Measurements from ENCODE around the gene RHBDF1. TPM values are rescaled to one million over a fixed set of nuclear protein-coding genes. Genes with fewer than 3 reads are reported as not detected.

RHBDF1 gene
- total and polyA plus RNA-seq, 2 experiments from 2014 or later: 41.5 to 73.6 TPM

- H3K9me2 ChIP-seq (replicated peaks; ENCODE audit: insufficient read depth): no peaks in the 10 kb centered on the region
- no peak for DNase-seq (ENCODE audit: low spot score)
- H3K36me3 ChIP-seq (replicated peaks; ENCODE audit: insufficient read depth, low read depth): no peaks in the 10 kb centered on the region
- no peak overlapping the region for H3K27ac ChIP-seq
- H3K4me1 ChIP-seq (ENCODE audit: insufficient read depth): no peaks in the 10 kb centered on the region
- 93% methylated on average over 5 of the region's 5 CpGs for WGBS (ENCODE audit: low lambda C conversion rate, missing lambda C conversion rate)
- TF ChIP-seq EZH2 (IDR thresholded peaks at IDR 0.05; ENCODE audit: borderline replicate concordance): no peak
- no peak for TF ChIP-seq EZH2phosphoT487 (IDR thresholded peaks at IDR 0.05; ENCODE audit: low read depth, severe bottlenecking, unreplicated experiment)
- no peak for TF ChIP-seq CTCF (IDR thresholded peaks at IDR 0.05; ENCODE audit: poor library complexity)
- H3K9me3 ChIP-seq (ENCODE audit: low read depth): no peaks in the 10 kb centered on the region
- H4K20me1 ChIP-seq (ENCODE audit: insufficient read depth, poor library complexity, severe bottlenecking): no peaks in the 10 kb centered on the region
- H2AFZ ChIP-seq: no peak overlapping the region
- no peaks in the 10 kb centered on the region for H3K79me2 ChIP-seq
- H3K27me3 ChIP-seq: no peaks in the 10 kb centered on the region
- H3K4me2 ChIP-seq: no peak overlapping the region
- H3K4me3 ChIP-seq: no peak overlapping the region
These were observed 31.9 kb upstream of the RHBDF1 start for GRCh38 chr16:104355-104754.

GRCh38 chr16:102060-102855, 29.8 kb upstream of the RHBDF1 start:
- WGBS (ENCODE audit: low lambda C conversion rate, missing lambda C conversion rate): 93% methylated on average over 19 of the region's 19 CpGs
- Histone ChIP-seq H3K36me3 (replicated peaks; ENCODE audit: insufficient read depth, low read depth) (no peaks in the 10 kb centered on the region), H3K79me2 (no peaks in the 10 kb centered on the region), H3K4me3 (no peak overlapping the region), H3K27ac (no peak overlapping the region), H2AFZ (no peak overlapping the region), H3K9me2 (replicated peaks; ENCODE audit: insufficient read depth) (no peaks in the 10 kb centered on the region), H3K9me3 (ENCODE audit: low read depth) (no peaks in the 10 kb centered on the region), H3K27me3 (no peaks in the 10 kb centered on the region), H3K4me2 (no peak overlapping the region), H3K4me1 (ENCODE audit: insufficient read depth) (no peaks in the 10 kb centered on the region), H4K20me1 (ENCODE audit: insufficient read depth, poor library complexity, severe bottlenecking) (no peaks in the 10 kb centered on the region)
- TF ChIP-seq EZH2 (IDR thresholded peaks at IDR 0.05; ENCODE audit: borderline replicate concordance): no peak
- TF ChIP-seq CTCF (IDR thresholded peaks at IDR 0.05; ENCODE audit: poor library complexity): no peak
- TF ChIP-seq EZH2phosphoT487 (IDR thresholded peaks at IDR 0.05; ENCODE audit: low read depth, severe bottlenecking, unreplicated experiment): no peak
- DNase-seq (ENCODE audit: low spot score): no peak

- Histone ChIP-seq H3K36me3 (replicated peaks; ENCODE audit: insufficient read depth, low read depth) (no peaks in the 10 kb centered on the region), H3K9me2 (replicated peaks; ENCODE audit: insufficient read depth) (no peaks in the 10 kb centered on the region), H3K79me2 (no peaks in the 10 kb centered on the region), H3K27me3 (no peaks in the 10 kb centered on the region), H3K9me3 (ENCODE audit: low read depth) (no peaks in the 10 kb centered on the region), H2AFZ (no peak overlapping the region), H3K4me2 (no peak overlapping the region), H3K4me3 (no peak overlapping the region), H4K20me1 (ENCODE audit: insufficient read depth, poor library complexity, severe bottlenecking) (no peaks in the 10 kb centered on the region), H3K27ac (no peak overlapping the region), H3K4me1 (ENCODE audit: insufficient read depth) (no peaks in the 10 kb centered on the region)
- DNase-seq (ENCODE audit: low spot score): no peak
- WGBS (ENCODE audit: low lambda C conversion rate, missing lambda C conversion rate): 93% methylated on average over 6 of the region's 6 CpGs
- no peak for TF ChIP-seq CTCF (IDR thresholded peaks at IDR 0.05; ENCODE audit: poor library complexity)
These were observed 29.2 kb upstream of the RHBDF1 start for GRCh38 chr16:101586-101985.

All from hepatocyte (in vitro differentiated cells).